Measurements from ENCODE around the gene TIMM17B.
A peak's percentile ranks its signal among the peaks of the same experiment; 100 is the strongest.

- no peak for TF ChIP-seq MAZ (IDR thresholded peaks at IDR 0.05; ENCODE audit: borderline replicate concordance, low read depth, low read length)
- no peak for TF ChIP-seq JUNB (IDR thresholded peaks at IDR 0.05)
- no peak for TF ChIP-seq CTCF (IDR thresholded peaks at IDR 0.05)
- 0 out of 2 replicates have a peak, but pooled peaks have one; percentile 18 for TF ChIP-seq MAX (IDR thresholded peaks at IDR 0.05)
- TF ChIP-seq CEBPB (IDR thresholded peaks at IDR 0.05), result no peak
- no peak for TF ChIP-seq POLR2A (IDR thresholded peaks at IDR 0.05; ENCODE audit: low read length)
- no peak for TF ChIP-seq BCL3 (IDR thresholded peaks at IDR 0.05)
- TF ChIP-seq REST (IDR thresholded peaks at IDR 0.05), result no peak
- no peak for TF ChIP-seq CHD2 (IDR thresholded peaks at IDR 0.05; ENCODE audit: low read length, partially characterized antibody)
- TF ChIP-seq ZNF302 (CRISPR knock-in tag; IDR thresholded peaks at IDR 0.05), result no peak
- no peak for TF ChIP-seq POLR2AphosphoS2 (conservative IDR thresholded peaks at IDR 0.05; ENCODE audit: low read length)
Observed at GRCh38 chrX:48890934-48891401, 6.6 kb downstream of the TIMM17B start.

All from A549 (cell line).